OCI-LY7 (cell line): ENCODE measurements around the gene NOS3. TPM values are rescaled to one million over a fixed set of nuclear protein-coding genes. Genes with fewer than 3 reads are reported as not detected.

Experiments
- BruUV-seq: library from RNA; stranded (reverse); fragments of 400-500 nt; replicated peaks from 2 replicates; lab custom pipeline; 2021; lab: Mats Ljungman, UMichigan
- CTCF ChIA-PET: fragments of 300-600 bp; sonication (Branson Sonifier 250); formaldehyde crosslinking; loops from one replicate; lab custom pipeline; 2022; ENCODE audit warnings: antibody characterized with exemption; ENCODE audit not compliant: unreplicated experiment; lab: Charles Lee
- POLR2A ChIA-PET: fragments of 300-600 bp; sonication (Branson Sonifier 250); formaldehyde crosslinking; loops from one replicate; lab custom pipeline; 2022; ENCODE audit warnings: antibody characterized with exemption; lab: Charles Lee
- DNase-seq: peaks from one replicate; pipeline ENCODE4 v3.0.0-alpha.2; 2015; ENCODE audit warnings: low spot score
- H2AFZ ChIP-seq: fragments of 200-600 bp; sonication (generic), shearing (Covaris generic); 2 replicates; pipeline ENCODE4 v1.6.1; 2014; ENCODE audit warnings: mild to moderate bottlenecking, antibody characterized with exemption, low read length, moderate library complexity
- H3K27ac ChIP-seq: fragments of 200-600 bp; sonication (generic); 2 replicates; pipeline ENCODE4 v1.5.1; 2014; ENCODE audit warnings: mixed run types, low read depth, mild to moderate bottlenecking, moderate library complexity, low read length, inconsistent platforms; ENCODE audit not compliant: poor library complexity, severe bottlenecking
- H3K36me3 ChIP-seq: fragments of 200-600 bp; sonication (generic); 2 replicates; pipeline ENCODE4 v1.6.1; 2014; ENCODE audit warnings: mild to moderate bottlenecking, antibody characterized with exemption, low read length, moderate library complexity, mixed read lengths; ENCODE audit not compliant: insufficient read depth
- H3K4me1 ChIP-seq: fragments of 200-600 bp; sonication (generic); 2 replicates; pipeline ENCODE4 v1.5.1; 2014; ENCODE audit warnings: mild to moderate bottlenecking, low read length; ENCODE audit not compliant: insufficient read depth, poor library complexity, severe bottlenecking
- H3K4me2 ChIP-seq: fragments of 200-600 bp; sonication (generic); 2 replicates; pipeline ENCODE4 v1.6.1; 2014; ENCODE audit warnings: mild to moderate bottlenecking, low read length
- H3K4me3 ChIP-seq: fragments of 200-600 bp; sonication (generic); 2 replicates; pipeline ENCODE4 v1.5.1; 2014; ENCODE audit warnings: mild to moderate bottlenecking, low read depth, low read length; ENCODE audit not compliant: poor library complexity, severe bottlenecking
- H3K79me2 ChIP-seq: fragments of 200-600 bp; sonication (generic); 2 replicates; pipeline ENCODE4 v1.6.1; 2016; ENCODE audit warnings: low read depth, mild to moderate bottlenecking, low read length, moderate library complexity, mixed read lengths; ENCODE audit not compliant: insufficient read depth
- H3K9me2 ChIP-seq: fragments of 200-600 bp; sonication (generic); 2 replicates; pipeline ENCODE4 v1.6.1; 2016; ENCODE audit warnings: mild to moderate bottlenecking, low read length, mixed read lengths; ENCODE audit not compliant: insufficient read depth
- H3K9me3 ChIP-seq: fragments of 200-600 bp; sonication (generic); 2 replicates; pipeline ENCODE4 v1.6.1; 2014; ENCODE audit warnings: mild to moderate bottlenecking, mixed run types, low read length, mixed read lengths
- H4K20me1 ChIP-seq: fragments of 200-600 bp; sonication (generic); 2 replicates; pipeline ENCODE4 v1.6.1; 2014; ENCODE audit warnings: mild to moderate bottlenecking, antibody characterized with exemption, low read length, moderate library complexity, mixed read lengths; ENCODE audit not compliant: insufficient read depth
- CTCF ChIP-seq: fragments of 200-600 bp; sonication (generic); conservative IDR thresholded peaks from 2 replicates; pipeline ENCODE4 v1.5.1; 2014; ENCODE audit warnings: mild to moderate bottlenecking, antibody characterized with exemption, low read length, moderate library complexity, mixed read lengths
- EZH2phosphoT487 ChIP-seq: fragments of 200-600 bp; sonication (generic); IDR thresholded peaks from 2 replicates; pipeline ENCODE4 v1.6.1; 2018; ENCODE audit warnings: low read depth, borderline replicate concordance, mild to moderate bottlenecking, mixed run types, antibody characterized with exemption, low read length, moderate library complexity, mixed read lengths
- intact Hi-C: fragments of 100-400 bp; cut with micrococcal nuclease; formaldehyde crosslinking; loops from one replicate; pipeline ENCODE4 v1.10.0; 2022; ENCODE audit not compliant: unreplicated experiment
- total RNA-seq, 2 experiments: library from RNA; depleted of rRNA in 1 of 2; stranded (reverse); fragments of >200 nt in 1 of 2; shearing (Covaris generic) in 1 of 2; gene quantifications; 2 replicates each; pipeline ENCODE4 v1.2.3, GENCODE V29; 2014 to 2022

Gene NOS3
- total RNA-seq, 2 experiments from 2014 or later = 0.78 to 0.82 TPM

- Histone ChIP-seq H4K20me1 (no peaks in the 10 kb centered on the region), H3K9me2 (no peaks in the 10 kb centered on the region), H3K4me3 (no peak overlapping the region), H3K27ac (no peak overlapping the region), H3K4me2 (no peak overlapping the region), H3K9me3 (no peaks in the 10 kb centered on the region), H2AFZ (no peak overlapping the region), H3K79me2 (no peaks in the 10 kb centered on the region), H3K36me3 (no peaks in the 10 kb centered on the region), H3K4me1 (peaks cover 15% of the 10 kb centered on the region)
- no TSS peak for BruUV-seq
- CTCF ChIA-PET = interaction anchor here (0.6 to 1.4 kb wide), 2 partner anchors 9 to 27 kb away, joined by 3 read pairs; no protein-coding TSS in a partner anchor
- intact Hi-C loops = no loop called here
- POLR2A ChIA-PET = interaction anchor here (0.7 to 1.0 kb wide), 2 partner anchors 15 to 86 kb away, joined by 3 read pairs; no protein-coding TSS in a partner anchor
- TF ChIP-seq EZH2phosphoT487 (no peak), CTCF (no peak)
- peak; percentile 61 for DNase-seq
These were observed 6.9 kb upstream of the NOS3 start for GRCh38 chr7:150983893-150984368.

- H3K4me1 ChIP-seq = peaks cover 11% of the 10 kb centered on the region
- H3K4me3 ChIP-seq = no peak overlapping the region
- ChIA-PET CTCF (interaction anchor here (1.0 kb wide), 1 partner anchor 9 kb away, joined by 3 read pairs; no protein-coding TSS in a partner anchor), POLR2A (no interaction called here)
- H3K4me2 ChIP-seq = no peak overlapping the region
- no peaks in the 10 kb centered on the region for H3K9me2 ChIP-seq
- H2AFZ ChIP-seq = no peak overlapping the region
- H3K36me3 ChIP-seq = no peaks in the 10 kb centered on the region
- H3K79me2 ChIP-seq = no peaks in the 10 kb centered on the region
- DNase-seq = peak; percentile 61
- no TSS peak for BruUV-seq
- no peak overlapping the region for H3K27ac ChIP-seq
- intact Hi-C loops = no loop called here
- TF ChIP-seq CTCF = peak; percentile 82
- no peak for TF ChIP-seq EZH2phosphoT487
- H3K9me3 ChIP-seq = no peaks in the 10 kb centered on the region
- H4K20me1 ChIP-seq = no peaks in the 10 kb centered on the region
These were observed 4.7 kb upstream of the NOS3 start for GRCh38 chr7:150986099-150986512.

- no peak for TF ChIP-seq EZH2phosphoT487
- no peak for TF ChIP-seq CTCF
- Histone ChIP-seq H2AFZ (no peak overlapping the region), H3K27ac (no peak overlapping the region), H3K4me2 (no peak overlapping the region), H3K79me2 (no peaks in the 10 kb centered on the region), H3K4me1 (peaks cover 11% of the 10 kb centered on the region), H3K4me3 (no peak overlapping the region), H3K9me3 (no peaks in the 10 kb centered on the region), H3K36me3 (no peaks in the 10 kb centered on the region), H3K9me2 (no peaks in the 10 kb centered on the region), H4K20me1 (no peaks in the 10 kb centered on the region)
- DNase-seq = no peak
- no TSS peak for BruUV-seq
- intact Hi-C loops = no loop called here
- POLR2A ChIA-PET = interaction anchor here (0.7 kb wide), 2 partner anchors 98 to 585 kb away, joined by 4 to 8 read pairs; no protein-coding TSS in a partner anchor
- CTCF ChIA-PET = interaction anchor here (1.0 kb wide), 1 partner anchor 9 kb away, joined by 3 read pairs; no protein-coding TSS in a partner anchor
These were observed 4.3 kb upstream of the NOS3 start for GRCh38 chr7:150986556-150986955.
